Measurements from ENCODE around the gene FHIT. TPM values are rescaled to one million over a fixed set of nuclear protein-coding genes. Genes with fewer than 3 reads are reported as not detected.

FHIT gene
- polyA plus RNA-seq, 1 experiment, result 0.11 TPM

- Histone ChIP-seq H3K4me3 (ENCODE audit: low read depth, low read length) (no peak overlapping the region), H3K36me3 (ENCODE audit: control insufficient read depth, insufficient read depth, low read length) (no peaks in the 10 kb centered on the region), H3K27me3 (ENCODE audit: control insufficient read depth, insufficient read depth, low read length) (no peaks in the 10 kb centered on the region)
- DNase-seq (ENCODE audit: low read depth), result no peak
- CTCF ChIA-PET, result no interaction called here
- TF ChIP-seq, protein P1, sequence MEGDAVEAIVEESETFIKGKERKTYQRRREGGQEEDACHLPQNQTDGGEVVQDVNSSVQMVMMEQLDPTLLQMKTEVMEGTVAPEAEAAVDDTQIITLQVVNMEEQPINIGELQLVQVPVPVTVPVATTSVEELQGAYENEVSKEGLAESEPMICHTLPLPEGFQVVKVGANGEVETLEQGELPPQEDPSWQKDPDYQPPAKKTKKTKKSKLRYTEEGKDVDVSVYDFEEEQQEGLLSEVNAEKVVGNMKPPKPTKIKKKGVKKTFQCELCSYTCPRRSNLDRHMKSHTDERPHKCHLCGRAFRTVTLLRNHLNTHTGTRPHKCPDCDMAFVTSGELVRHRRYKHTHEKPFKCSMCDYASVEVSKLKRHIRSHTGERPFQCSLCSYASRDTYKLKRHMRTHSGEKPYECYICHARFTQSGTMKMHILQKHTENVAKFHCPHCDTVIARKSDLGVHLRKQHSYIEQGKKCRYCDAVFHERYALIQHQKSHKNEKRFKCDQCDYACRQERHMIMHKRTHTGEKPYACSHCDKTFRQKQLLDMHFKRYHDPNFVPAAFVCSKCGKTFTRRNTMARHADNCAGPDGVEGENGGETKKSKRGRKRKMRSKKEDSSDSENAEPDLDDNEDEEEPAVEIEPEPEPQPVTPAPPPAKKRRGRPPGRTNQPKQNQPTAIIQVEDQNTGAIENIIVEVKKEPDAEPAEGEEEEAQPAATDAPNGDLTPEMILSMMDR (IDR thresholded peaks at IDR 0.05; ENCODE audit: insufficient read depth, low read depth, low read length), result no peak
- POLR2A ChIA-PET, result no interaction called here
Measured at GRCh38 chr3:60325610-60326170, 925.6 kb downstream of the FHIT start.

DNA sequence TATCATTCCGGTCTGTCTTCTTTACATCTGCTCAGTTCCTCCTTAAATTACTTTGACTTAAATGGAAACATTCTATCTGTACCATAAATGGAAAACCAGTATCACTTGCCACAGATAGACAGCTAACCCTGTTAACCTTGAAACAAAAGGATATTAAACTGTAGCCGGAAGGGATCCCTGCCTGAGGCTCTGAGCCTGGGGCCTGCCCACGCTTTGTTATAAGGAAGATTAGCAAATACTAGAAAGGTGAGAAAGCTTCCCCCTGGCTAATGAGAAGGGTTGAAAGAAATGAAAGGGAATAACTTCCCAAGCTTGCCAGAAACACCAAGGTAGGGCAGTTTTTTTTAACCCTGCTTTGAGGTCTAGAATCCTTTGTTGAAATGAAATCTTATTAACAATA is 927.6 kb downstream of the FHIT start:
- TF ChIP-seq, protein P1 (IDR thresholded peaks at IDR 0.05; ENCODE audit: insufficient read depth, low read depth, low read length), result no peak
- no peaks in the 10 kb centered on the region for H3K36me3 ChIP-seq (ENCODE audit: control insufficient read depth, insufficient read depth, low read length)
- ChIA-PET POLR2A (no interaction called here), CTCF (no interaction called here)
- H3K4me3 ChIP-seq (ENCODE audit: low read depth, low read length), result no peak overlapping the region
- DNase-seq (ENCODE audit: low read depth), result no peak
- no peaks in the 10 kb centered on the region for H3K27me3 ChIP-seq (ENCODE audit: control insufficient read depth, insufficient read depth, low read length)

GRCh38 chr3:60323180-60323579 is 928.1 kb downstream of the FHIT start:
- Histone ChIP-seq H3K36me3 (ENCODE audit: control insufficient read depth, insufficient read depth, low read length) (no peaks in the 10 kb centered on the region), H3K27me3 (ENCODE audit: control insufficient read depth, insufficient read depth, low read length) (no peaks in the 10 kb centered on the region), H3K4me3 (ENCODE audit: low read depth, low read length) (no peak overlapping the region)
- TF ChIP-seq, protein P1 (IDR thresholded peaks at IDR 0.05; ENCODE audit: insufficient read depth, low read depth, low read length), result no peak
- DNase-seq (ENCODE audit: low read depth), result no peak
- ChIA-PET POLR2A (no interaction called here), CTCF (no interaction called here)

- TF ChIP-seq, protein P1 (IDR thresholded peaks at IDR 0.05; ENCODE audit: insufficient read depth, low read depth, low read length), result no peak
- Histone ChIP-seq H3K36me3 (ENCODE audit: control insufficient read depth, insufficient read depth, low read length) (no peaks in the 10 kb centered on the region), H3K27me3 (ENCODE audit: control insufficient read depth, insufficient read depth, low read length) (no peaks in the 10 kb centered on the region), H3K4me3 (ENCODE audit: low read depth, low read length) (no peak overlapping the region)
- POLR2A ChIA-PET, result no interaction called here
- no peak for DNase-seq (ENCODE audit: low read depth)
- CTCF ChIA-PET, result no interaction called here
Measured at GRCh38 chr3:60322298-60322856, 928.9 kb downstream of the FHIT start.

GRCh38 chr3:60319179-60319858 is 931.9 kb downstream of the FHIT start:
- TF ChIP-seq, protein P1 (IDR thresholded peaks at IDR 0.05; ENCODE audit: insufficient read depth, low read depth, low read length), result no peak
- H3K4me3 ChIP-seq (ENCODE audit: low read depth, low read length), result no peak overlapping the region
- no peak for DNase-seq (ENCODE audit: low read depth)
- no peaks in the 10 kb centered on the region for H3K36me3 ChIP-seq (ENCODE audit: control insufficient read depth, insufficient read depth, low read length)
- POLR2A ChIA-PET, result no interaction called here
- CTCF ChIA-PET, result no interaction called here
- H3K27me3 ChIP-seq (ENCODE audit: control insufficient read depth, insufficient read depth, low read length), result no peaks in the 10 kb centered on the region

All from BJ (cell line).